NCI-H2227 treated with DMSO at 0.1 percent for 48 hours (cell line): ENCODE results near the gene GCA.

ENCODE experiments used
- DNase-seq: peaks from one replicate; lab custom pipeline; 2025; lab: John Stamatoyannopoulos, UW

The GCA gene

GRCh38 chr2:162328424-162329157 is 15.3 kb upstream of the GCA start:
- no peak for DNase-seq

GRCh38 chr2:162330881-162331280 is 13.1 kb upstream of the GCA start:
- no peak for DNase-seq

- no peak for DNase-seq
Observed at GRCh38 chr2:162333968-162334367, 10.0 kb upstream of the GCA start.

GRCh38 chr2:162337868-162338267 is 6.1 kb upstream of the GCA start:
- DNase-seq, result no peak

- DNase-seq, result no peak
Observed at GRCh38 chr2:162340822-162341221, 3.1 kb upstream of the GCA start.

GRCh38 chr2:162342321-162342720 is 1.6 kb upstream of the GCA start:
- DNase-seq, result no peak

- no peak for DNase-seq
Observed at GRCh38 chr2:162342841-162343240, 1.1 kb upstream of the GCA start.

GRCh38 chr2:162343492-162343823 is 474 bp upstream of the GCA start:
- DNase-seq, result no peak

- DNase-seq, result no peak
Observed at GRCh38 chr2:162344617-162344950, 652 bp downstream of the GCA start.

- DNase-seq, result no peak
Observed at GRCh38 chr2:162365392-162365791, 21.5 kb downstream of the GCA start.

GRCh38 chr2:162368494-162368893 is 24.6 kb downstream of the GCA start:
- no peak for DNase-seq

GRCh38 chr2:162369551-162369950 is 25.6 kb downstream of the GCA start:
- no peak for DNase-seq

GRCh38 chr2:162370931-162371330 is 27.0 kb downstream of the GCA start:
- DNase-seq, result no peak

GRCh38 chr2:162372818-162373217 is 28.9 kb downstream of the GCA start:
- no peak for DNase-seq

- no peak for DNase-seq
Observed at GRCh38 chr2:162379719-162380580, 36.0 kb downstream of the GCA start.

GRCh38 chr2:162381851-162382250 is 37.9 kb downstream of the GCA start:
- no peak for DNase-seq

GRCh38 chr2:162382278-162382677 is 38.3 kb downstream of the GCA start:
- no peak for DNase-seq

GRCh38 chr2:162385536-162385935 is 41.6 kb downstream of the GCA start:
- DNase-seq, result no peak

GRCh38 chr2:162390801-162391200 is 46.9 kb downstream of the GCA start:
- DNase-seq, result no peak

- DNase-seq, result no peak
Observed at GRCh38 chr2:162400336-162400735, 56.4 kb downstream of the GCA start.

- DNase-seq, result no peak
Observed at GRCh38 chr2:162401871-162402270, 57.9 kb downstream of the GCA start.

GRCh38 chr2:162403884-162404283 is 60.0 kb downstream of the GCA start:
- no peak for DNase-seq
